ENCODE measurements around the gene CHL1.

- TF ChIP-seq GATA3 (IDR thresholded peaks at IDR 0.05; ENCODE audit: low read depth, low read length) (peak; percentile 47), GATA2 (IDR thresholded peaks at IDR 0.05; ENCODE audit: low read depth, low read length) (peak; percentile 38; the same call in 1 of the 2 replicates)
Measured at GRCh38 chr3:291646-292436, 95.3 kb downstream of the CHL1 start.
